ENCODE measurements around the gene KCNH6. TPM values are rescaled to one million over a fixed set of nuclear protein-coding genes. Genes with fewer than 3 reads are reported as not detected.

The KCNH6 gene
- total and polyA plus RNA-seq, 7 donors = 0.13 TPM; not detected in 6

- intact Hi-C loops (cut with DNase I) = no loop called here
- Histone ChIP-seq H3K4me1 (no peaks in the 10 kb centered on the region), H3K36me3 (no peaks in the 10 kb centered on the region), H3K4me3 (no peak overlapping the region), H3K27ac (no peak overlapping the region), H3K27me3 (no peaks in the 10 kb centered on the region), H3K9me3 (no peaks in the 10 kb centered on the region)
- no peak for DNase-seq
- no peak for TF ChIP-seq POLR2AphosphoS5 (IDR thresholded peaks at IDR 0.05)
- WGBS, 2 donors = 88 to 96% methylated on average over 10 of the region's 10 CpGs
These were observed 34.3 kb upstream of the KCNH6 start for GRCh38 chr17:63488851-63489250.

- H3K36me3 ChIP-seq = no peaks in the 10 kb centered on the region
- H3K27me3 ChIP-seq = no peaks in the 10 kb centered on the region
- no peaks in the 10 kb centered on the region for H3K4me1 ChIP-seq
- 89 to 91% methylated on average over 6 of the region's 6 CpGs for WGBS, 2 donors
- no peak for DNase-seq
- intact Hi-C loops (cut with DNase I) = no loop called here
- TF ChIP-seq CTCF (IDR thresholded peaks at IDR 0.05) = no peak
- TF ChIP-seq POLR2A (IDR thresholded peaks at IDR 0.05) = no peak
- no peak for TF ChIP-seq POLR2AphosphoS5 (IDR thresholded peaks at IDR 0.05)
- H3K4me3 ChIP-seq = no peak overlapping the region
- no peaks in the 10 kb centered on the region for H3K9me3 ChIP-seq
- no peak overlapping the region for H3K27ac ChIP-seq
These were observed 33.9 kb upstream of the KCNH6 start for GRCh38 chr17:63489291-63489690.

GRCh38 chr17:63490329-63490728, 32.8 kb upstream of the KCNH6 start:
- no peak overlapping the region for H3K4me3 ChIP-seq
- H3K36me3 ChIP-seq = no peaks in the 10 kb centered on the region
- H3K27me3 ChIP-seq = no peaks in the 10 kb centered on the region
- WGBS, 2 donors = 82 to 85% methylated on average over 10 of the region's 10 CpGs
- no peak for TF ChIP-seq CTCF (IDR thresholded peaks at IDR 0.05)
- TF ChIP-seq POLR2AphosphoS5 (IDR thresholded peaks at IDR 0.05) = no peak
- no peak for TF ChIP-seq EP300 (IDR thresholded peaks at IDR 0.05)
- no peak for TF ChIP-seq POLR2A (IDR thresholded peaks at IDR 0.05)
- no peaks in the 10 kb centered on the region for H3K4me1 ChIP-seq
- intact Hi-C loops (cut with DNase I) = no loop called here
- no peaks in the 10 kb centered on the region for H3K9me3 ChIP-seq
- DNase-seq = no peak
- H3K27ac ChIP-seq = no peak overlapping the region

- DNase-seq = no peak
- no peak for TF ChIP-seq EP300 (IDR thresholded peaks at IDR 0.05)
- no peak for TF ChIP-seq CTCF (IDR thresholded peaks at IDR 0.05)
- TF ChIP-seq POLR2AphosphoS5 (IDR thresholded peaks at IDR 0.05) = no peak
- TF ChIP-seq POLR2A (IDR thresholded peaks at IDR 0.05) = no peak
- Histone ChIP-seq H3K4me1 (no peaks in the 10 kb centered on the region), H3K9me3 (no peaks in the 10 kb centered on the region), H3K36me3 (no peaks in the 10 kb centered on the region), H3K4me3 (no peak overlapping the region), H3K27me3 (no peaks in the 10 kb centered on the region), H3K27ac (no peak overlapping the region)
- intact Hi-C loops (cut with DNase I) = no loop called here
- WGBS, 2 donors = 87 to 94% methylated on average over 22 of the region's 22 CpGs
These were observed 32.2 kb upstream of the KCNH6 start for GRCh38 chr17:63490858-63491400.

GRCh38 chr17:63491413-63491812, 31.7 kb upstream of the KCNH6 start:
- H3K9me3 ChIP-seq = no peaks in the 10 kb centered on the region
- no peaks in the 10 kb centered on the region for H3K27me3 ChIP-seq
- no peak overlapping the region for H3K27ac ChIP-seq
- no peaks in the 10 kb centered on the region for H3K4me1 ChIP-seq
- DNase-seq = no peak
- no peaks in the 10 kb centered on the region for H3K36me3 ChIP-seq
- H3K4me3 ChIP-seq = no peak overlapping the region
- WGBS, 2 donors = 89 to 90% methylated on average over 8 of the region's 8 CpGs
- TF ChIP-seq POLR2A (IDR thresholded peaks at IDR 0.05) (no peak), CTCF (IDR thresholded peaks at IDR 0.05) (no peak), EP300 (IDR thresholded peaks at IDR 0.05) (no peak), POLR2AphosphoS5 (IDR thresholded peaks at IDR 0.05) (no peak)
- intact Hi-C loops (cut with DNase I) = no loop called here
